Heart right ventricle (tissue), 16 donors: Measurements from ENCODE around the gene MBD5. TPM values are rescaled to one million over a fixed set of nuclear protein-coding genes. Genes with fewer than 3 reads are reported as not detected.

Experiments used
- ATAC-seq, 8 donors: fragments of 200-7000 bp; cut with Tn5 transposase; one replicate each; pipeline ENCODE4 v1.9.1; 2020; ENCODE audit warnings: mild to moderate bottlenecking in 8 of 8, moderate library complexity in 8 of 8, moderate number of reproducible peaks in 1 of 8
- DNase-seq, 2 donors: peaks; one replicate each; pipeline ENCODE4 v3.0.0-alpha.2; 2020
- H3K27ac ChIP-seq, 10 donors: fragments of 200-600 bp; sonication (generic) in 2 of 10; one replicate each; pipeline versions ENCODE4 v1.5.0 to v1.8.0; 2020 to 2022; ENCODE audit warnings: mild to moderate bottlenecking in 3 of 10
- H3K27me3 ChIP-seq, 7 donors: fragments of 200-600 bp; one replicate each; pipeline ENCODE4 v1.8.0; 2021 to 2022; ENCODE audit warnings: mild to moderate bottlenecking in 2 of 7
- H3K36me3 ChIP-seq, 9 donors: fragments of 200-600 bp; sonication (generic) in 1 of 9; one replicate each; pipeline versions ENCODE4 v1.5.0 to v1.8.0; 2020 to 2022; ENCODE audit warnings: mild to moderate bottlenecking in 2 of 9
- H3K4me1 ChIP-seq, 9 donors: fragments of 200-600 bp; sonication (generic) in 1 of 9; one replicate each; pipeline versions ENCODE4 v1.5.0 to v1.8.0; 2020 to 2022; ENCODE audit warnings: mild to moderate bottlenecking in 4 of 9
- H3K4me3 ChIP-seq, 10 donors: fragments of 200-600 bp; sonication (generic) in 2 of 10; one replicate each; pipeline versions ENCODE4 v1.5.0 to v1.8.0; 2020 to 2022; ENCODE audit warnings: mild to moderate bottlenecking in 7 of 10, moderate library complexity in 2 of 10
- H3K9me3 ChIP-seq, 11 donors: fragments of 200-600 bp in 10 of 11; sonication (generic) in 2 of 11; one replicate each; pipeline versions ENCODE4 v1.5.0 to v1.8.0; 2013 to 2022; ENCODE audit warnings: mild to moderate bottlenecking in 2 of 11, control low read depth in 1 of 11, moderate library complexity in 1 of 11
- CTCF ChIP-seq, 9 donors: fragments of 200-600 bp; sonication (generic) in 2 of 9; IDR thresholded peaks; one replicate each; pipeline versions ENCODE4 v1.5.0 to v1.8.0; 2021 to 2022; ENCODE audit warnings: antibody characterized with exemption in 9 of 9, mild to moderate bottlenecking in 5 of 9, moderate library complexity in 1 of 9
- WGBS, 2 donors: extraction: QIAGEN DNeasy Blood & Tissue Kit; methylation state at CpG; one replicate each; pipeline ENCODE4 v1.1.7; 2013; ENCODE audit warnings: inconsistent platforms in 1 of 2; 5-methylcytosine and 5-hydroxymethylcytosine counted together
- intact Hi-C, 10 donors: fragments of 100-400 bp; cut with DNase I; formaldehyde crosslinking; loops; one replicate each; pipeline versions ENCODE4 v1.11.1 to v1.14.2; 2022
- polyA plus RNA-seq, 2 donors: library from polyadenylated mRNA; stranded (reverse); fragments of 200-250 nt; gene quantifications; one replicate each; pipeline ENCODE4 v1.2.3, GENCODE V29; 2013
- total RNA-seq, 10 donors: library from RNA; stranded (reverse); fragmentation: NEBNext Ultra II Directional in 3 of 10; extraction: Animal tissue kit (Norgen Biotek cat#: 25700) in 3 of 10; gene quantifications; one replicate each; pipeline versions ENCODE4 v1.2.1 to v1.2.4, GENCODE V29; 2021 to 2023
- donor health status: Arrhythmogenic right ventricular cardiomyopathy.
- donor health status: ischemic (EF 13 %, LVEDD 7.1; RV severe dilation, severe dysfunction).
- donor health status: healthy with polysubstance abuse.
- donor health status: DM: no; HTN: yes; CAD: no.
- donor health status: DM: no; HTN: no; CAD: no.
- donor health status: ischemic (EF 25% LVEDD 6.9; RV normal size, moderate dysfunction).
- donor health status: ischemic (EF 25% LVEDD 5.7; RV mildly dilated, moderate dysfunction).
- donor health status: healthy.
- donor health status: DM: yes; HTN: yes; CAD: no.
- donor health status: Ischemic cardiomyopathy.
- donor health status: ischemic (EF 35%, LVEDD 5.7; RV mildly dilated, moderate dysfunction).
- donor health status: nonischemic (EF 11% LVEDD 7.7; RV severe dilation, severe dysfunction).
- donor health status: DM: yes; HTN: yes; CAD: no.
- donor health status: PGD.
- donor health status: ischemic (EF 29% LVEDD 5.4; RV normal size, mild dysfunction).
- donor health status: nonischemic (EF 23%, LVEDD 6.1; RV moderate dilation, normal function).

Gene MBD5
- total and polyA plus RNA-seq, 12 donors = 3.4 to 39.8 (median 35.2) TPM

- ATAC-seq = no peak
- intact Hi-C loops = loop anchor here in 1 of 10 donors (10.0 kb wide), 1 partner anchor 521 kb away; no protein-coding TSS in a partner anchor
- no peak for TF ChIP-seq CTCF (IDR thresholded peaks at IDR 0.05)
- WGBS, 2 donors = 84% methylated on average over 2 of the region's 2 CpGs
- Histone ChIP-seq H3K27me3 (no peaks in the 10 kb centered on the region), H3K27ac (no peak overlapping the region), H3K36me3 (peaks cover 0 to 24% (median 4%) of the 10 kb centered on the region in 9 donors), H3K9me3 (no peaks in the 10 kb centered on the region), H3K4me1 (no peaks in the 10 kb centered on the region), H3K4me3 (no peak overlapping the region)
- DNase-seq = no peak
Measured at GRCh38 chr2:148515976-148516375, 495.1 kb downstream of the MBD5 start.

- Histone ChIP-seq H3K36me3 (peaks cover 0 to 18% (median 4%) of the 10 kb centered on the region in 9 donors), H3K27ac (no peak overlapping the region), H3K9me3 (no peaks in the 10 kb centered on the region), H3K4me1 (no peaks in the 10 kb centered on the region), H3K4me3 (no peak overlapping the region), H3K27me3 (no peaks in the 10 kb centered on the region)
- ATAC-seq (no peak), DNase-seq (no peak)
- TF ChIP-seq CTCF (IDR thresholded peaks at IDR 0.05) = no peak
- intact Hi-C loops = loop anchor here in 1 of 10 donors (10.0 kb wide), 1 partner anchor 522 kb away; no protein-coding TSS in a partner anchor
- 94% methylated on average over 2 of the region's 2 CpGs for WGBS, 2 donors
Measured at GRCh38 chr2:148517296-148517695, 496.4 kb downstream of the MBD5 start.

GRCh38 chr2:148517822-148518221 is 496.9 kb downstream of the MBD5 start:
- Histone ChIP-seq H3K36me3 (peaks cover 0 to 12% (median 4%) of the 10 kb centered on the region in 9 donors), H3K27ac (no peak overlapping the region), H3K27me3 (no peaks in the 10 kb centered on the region), H3K9me3 (no peaks in the 10 kb centered on the region), H3K4me3 (no peak overlapping the region), H3K4me1 (no peaks in the 10 kb centered on the region)
- intact Hi-C loops = loop anchor here in 1 of 10 donors (10.0 kb wide), 1 partner anchor 523 kb away; no protein-coding TSS in a partner anchor
- WGBS, 2 donors = 94 to 97% methylated on average over 5 of the region's 5 CpGs
- no peak for TF ChIP-seq CTCF (IDR thresholded peaks at IDR 0.05)
- DNase-seq (no peak), ATAC-seq (no peak)

- 83 to 88% methylated on average over 7 of the region's 7 CpGs for WGBS, 2 donors
- no peak for ATAC-seq
Measured at GRCh38 chr2:148519013-148519412, 498.1 kb downstream of the MBD5 start.

More at GRCh38 chr2:148519013-148519412, 498.1 kb downstream of the MBD5 start:
- no peaks in the 10 kb centered on the region for H3K9me3 ChIP-seq
- no peaks in the 10 kb centered on the region for H3K27me3 ChIP-seq
- peaks cover 0 to 4% (median 0%) of the 10 kb centered on the region in 9 donors for H3K36me3 ChIP-seq
- DNase-seq = no peak
- H3K27ac ChIP-seq = no peak overlapping the region
- no peak for TF ChIP-seq CTCF (IDR thresholded peaks at IDR 0.05)
- H3K4me3 ChIP-seq = no peak overlapping the region
- H3K4me1 ChIP-seq = no peaks in the 10 kb centered on the region
- intact Hi-C loops = loop anchor here in 1 of 10 donors (10.0 kb wide), 1 partner anchor 524 kb away; no protein-coding TSS in a partner anchor
